ENCODE measurements around the gene CDH4.

The CDH4 gene

DNA sequence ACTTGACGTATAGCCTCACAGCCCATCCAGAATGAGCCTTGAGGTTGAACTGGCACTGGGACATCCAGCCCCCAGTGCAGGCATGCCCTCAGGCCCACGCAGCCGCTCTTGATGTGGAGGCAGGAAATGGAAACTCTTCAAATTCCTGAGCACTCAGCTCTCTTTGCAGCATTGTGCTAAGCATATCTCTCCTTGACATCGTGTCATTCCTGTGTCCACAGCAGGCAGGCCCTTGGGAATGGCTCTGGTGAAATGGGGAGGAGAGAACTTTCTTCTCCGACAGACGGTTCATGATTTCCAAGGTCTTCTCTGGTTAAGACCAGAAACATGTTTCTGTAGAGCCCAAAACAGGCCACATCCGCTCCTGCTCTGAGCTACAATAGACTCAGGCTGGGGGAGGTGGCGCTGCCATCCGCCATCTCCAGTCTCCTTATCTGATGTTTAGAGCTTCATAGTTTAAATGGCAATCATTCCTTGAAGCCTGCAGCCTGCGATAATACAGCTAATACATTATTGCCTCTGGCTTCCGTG lies 248.8 kb downstream of the CDH4 start:
- TF ChIP-seq, protein P1, sequence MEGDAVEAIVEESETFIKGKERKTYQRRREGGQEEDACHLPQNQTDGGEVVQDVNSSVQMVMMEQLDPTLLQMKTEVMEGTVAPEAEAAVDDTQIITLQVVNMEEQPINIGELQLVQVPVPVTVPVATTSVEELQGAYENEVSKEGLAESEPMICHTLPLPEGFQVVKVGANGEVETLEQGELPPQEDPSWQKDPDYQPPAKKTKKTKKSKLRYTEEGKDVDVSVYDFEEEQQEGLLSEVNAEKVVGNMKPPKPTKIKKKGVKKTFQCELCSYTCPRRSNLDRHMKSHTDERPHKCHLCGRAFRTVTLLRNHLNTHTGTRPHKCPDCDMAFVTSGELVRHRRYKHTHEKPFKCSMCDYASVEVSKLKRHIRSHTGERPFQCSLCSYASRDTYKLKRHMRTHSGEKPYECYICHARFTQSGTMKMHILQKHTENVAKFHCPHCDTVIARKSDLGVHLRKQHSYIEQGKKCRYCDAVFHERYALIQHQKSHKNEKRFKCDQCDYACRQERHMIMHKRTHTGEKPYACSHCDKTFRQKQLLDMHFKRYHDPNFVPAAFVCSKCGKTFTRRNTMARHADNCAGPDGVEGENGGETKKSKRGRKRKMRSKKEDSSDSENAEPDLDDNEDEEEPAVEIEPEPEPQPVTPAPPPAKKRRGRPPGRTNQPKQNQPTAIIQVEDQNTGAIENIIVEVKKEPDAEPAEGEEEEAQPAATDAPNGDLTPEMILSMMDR (IDR thresholded peaks at IDR 0.05; ENCODE audit: low read length, missing control alignments) = no peak
- no peak overlapping the region for H3K4me3 ChIP-seq (replicated peaks; ENCODE audit: low read depth, low read length)
- DNase-seq (ENCODE audit: low read depth) = peak; percentile 10

DNA sequence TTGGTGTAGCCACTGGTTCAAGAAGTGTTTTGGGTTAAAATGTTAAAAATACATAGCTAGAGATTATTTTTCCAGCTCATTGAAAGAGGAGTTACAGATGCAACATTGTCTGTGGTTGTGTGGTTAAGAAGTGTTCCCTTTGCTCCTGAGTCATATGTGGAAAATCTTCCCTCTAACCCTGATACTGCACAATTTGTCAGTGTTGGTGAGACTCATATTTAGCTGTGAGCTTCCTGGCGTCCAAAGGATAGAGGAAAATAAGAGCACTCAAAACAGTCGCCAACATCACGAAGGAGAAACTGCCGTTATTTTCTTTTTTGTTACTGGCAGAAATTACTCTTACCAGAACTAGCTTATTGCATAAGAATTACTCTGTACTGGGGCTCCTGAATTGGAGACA lies 250.4 kb downstream of the CDH4 start:
- no peak for DNase-seq (ENCODE audit: low read depth)
- H3K4me3 ChIP-seq (replicated peaks; ENCODE audit: low read depth, low read length) = no peak overlapping the region
- TF ChIP-seq, protein P1 (IDR thresholded peaks at IDR 0.05; ENCODE audit: low read length, missing control alignments) = no peak

DNA sequence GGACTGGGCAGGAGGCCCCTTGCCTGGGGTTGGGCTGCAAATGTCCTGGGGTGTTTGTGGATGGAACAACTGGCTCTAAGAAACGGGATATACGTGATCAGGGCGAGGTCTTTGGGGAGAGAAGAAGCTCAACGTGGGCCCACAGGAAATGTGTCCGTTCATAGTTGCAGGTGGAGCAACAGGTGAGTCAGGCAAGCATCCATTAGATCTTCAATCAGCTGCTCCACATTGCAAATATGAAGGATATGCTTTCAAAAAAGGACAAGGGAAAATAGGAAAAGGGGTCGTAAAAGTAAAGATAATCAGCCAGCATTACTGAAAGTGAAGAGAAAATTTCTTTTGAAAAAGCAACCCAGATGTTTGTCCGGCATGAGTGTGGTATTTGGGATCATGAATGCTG lies 251.0 kb downstream of the CDH4 start:
- TF ChIP-seq, protein P1 (IDR thresholded peaks at IDR 0.05; ENCODE audit: low read length, missing control alignments) = no peak
- H3K4me3 ChIP-seq (replicated peaks; ENCODE audit: low read depth, low read length) = no peak overlapping the region
- no peak for DNase-seq (ENCODE audit: low read depth)

DNA sequence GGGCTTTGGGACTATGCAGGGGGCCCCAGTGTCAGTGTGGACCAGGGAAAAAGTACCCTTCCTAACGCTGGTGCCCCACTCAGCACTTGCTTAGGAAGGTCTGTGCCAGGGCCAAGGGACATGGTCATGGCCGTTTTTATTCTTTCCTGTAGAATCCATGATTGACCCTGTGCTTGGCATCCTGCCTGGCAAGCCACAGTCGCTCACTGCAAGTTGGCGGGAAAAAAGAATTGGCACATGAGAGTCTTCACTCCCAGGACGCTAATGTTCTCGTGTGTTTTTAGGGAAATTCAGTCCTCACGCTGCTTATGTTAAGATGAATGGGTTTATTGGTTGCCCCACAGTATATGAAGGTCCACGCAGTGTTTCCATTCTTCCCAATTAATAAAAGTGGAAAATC lies 253.4 kb downstream of the CDH4 start:
- no peak for DNase-seq (ENCODE audit: low read depth)
- TF ChIP-seq, protein P1 (IDR thresholded peaks at IDR 0.05; ENCODE audit: low read length, missing control alignments) = no peak
- no peak overlapping the region for H3K4me3 ChIP-seq (replicated peaks; ENCODE audit: low read depth, low read length)

DNA sequence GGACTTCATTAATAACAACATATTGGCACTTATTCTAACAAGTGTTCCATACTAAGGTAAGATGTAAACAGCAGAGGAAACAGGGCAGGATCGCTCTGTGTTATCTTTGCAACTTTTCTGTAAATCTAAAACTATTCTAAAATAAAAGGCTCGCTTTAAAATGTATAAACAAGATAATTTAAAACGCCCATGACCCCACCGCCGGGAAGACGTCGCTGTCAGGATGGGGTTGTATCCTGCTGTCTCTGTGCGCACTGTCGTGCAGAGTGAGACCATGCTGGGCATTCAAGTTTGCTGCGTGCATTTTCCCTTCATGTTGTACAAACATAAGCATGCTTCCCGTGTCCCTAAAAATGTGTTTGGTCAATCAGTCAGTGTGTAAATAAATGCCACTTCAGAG lies 255.7 kb downstream of the CDH4 start:
- no peak overlapping the region for H3K4me3 ChIP-seq (replicated peaks; ENCODE audit: low read depth, low read length)
- TF ChIP-seq, protein P1 (IDR thresholded peaks at IDR 0.05; ENCODE audit: low read length, missing control alignments) = no peak

DNA sequence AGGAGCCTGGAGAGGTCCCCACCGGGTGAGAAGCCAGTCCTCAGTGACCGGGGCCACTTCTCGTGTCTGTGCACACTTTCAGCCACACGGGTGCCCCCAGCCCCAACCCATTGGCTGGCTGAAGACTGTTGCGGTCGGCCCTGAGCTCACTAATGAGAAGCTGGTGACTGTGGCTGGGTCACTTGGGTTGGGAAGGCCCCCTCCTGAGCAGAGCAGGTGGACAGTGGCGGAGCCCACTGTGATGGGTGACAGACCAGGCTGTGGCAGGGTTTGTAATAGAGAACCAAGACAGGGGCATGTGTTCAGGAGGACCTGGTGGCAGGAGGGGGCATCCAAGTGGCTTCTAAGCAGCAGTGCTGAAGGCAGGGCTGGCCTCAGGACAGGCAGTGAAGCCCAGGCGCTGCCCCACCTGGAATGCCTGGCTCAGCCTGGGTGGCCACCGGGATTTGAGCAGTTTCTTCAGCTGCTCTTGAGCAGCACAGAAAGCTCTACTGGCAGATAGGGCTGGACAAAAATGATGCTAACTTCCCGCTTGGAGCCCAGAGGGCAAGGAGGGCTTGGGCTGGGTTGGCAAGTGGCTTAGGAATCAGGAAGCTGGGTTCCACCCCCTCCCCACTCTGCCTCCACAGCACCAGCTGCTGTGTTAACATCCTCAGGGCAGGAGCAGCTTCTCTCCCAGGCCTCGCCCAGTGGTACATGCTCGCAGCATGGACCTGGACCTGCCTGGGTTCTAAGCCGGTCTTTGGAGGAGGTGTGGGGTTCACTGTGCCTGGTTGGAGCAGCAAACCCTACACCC lies 256.4 kb downstream of the CDH4 start:
- TF ChIP-seq, protein P1 (IDR thresholded peaks at IDR 0.05; ENCODE audit: low read length, missing control alignments) = no peak
- H3K4me3 ChIP-seq (replicated peaks; ENCODE audit: low read depth, low read length) = no peak overlapping the region
- DNase-seq (ENCODE audit: low read depth) = no peak

More for the DNA sequence above, 255.7 kb downstream of the CDH4 start:
- no peak for DNase-seq (ENCODE audit: low read depth)
